Upper lobe of left lung (tissue), 4 donors: ENCODE data around the gene RNF207.

Experiments
- EP300 ChIP-seq, 4 donors: sonication (generic); formaldehyde crosslinking; IDR thresholded peaks; one replicate each; pipeline ENCODE4 v1.5.1; 2017; ENCODE audit warnings: antibody characterized with exemption in 4 of 4, control low read depth in 2 of 4
- POLR2A ChIP-seq, 4 donors: fragments of 450-650 bp; IDR thresholded peaks; one replicate each; pipeline ENCODE4 v1.5.1; 2016 to 2017; ENCODE audit warnings: antibody characterized with exemption in 4 of 4, mild to moderate bottlenecking in 2 of 4
- POLR2AphosphoS5 ChIP-seq, 2 donors: sonication (generic); formaldehyde crosslinking; IDR thresholded peaks; one replicate each; pipeline ENCODE4 v1.5.1; 2017; ENCODE audit warnings: antibody characterized with exemption in 2 of 2
- TF ChIP-seq, protein P1 (sequence below), 6 experiments: fragments of 450-650 bp in 4 of 6; fragments of 200-600 bp in 2 of 6; sonication (generic) in 2 of 6; IDR thresholded peaks; one replicate each; pipeline ENCODE4 v1.5.1; 2016 to 2019; ENCODE audit warnings: antibody characterized with exemption in 6 of 6

DNA sequence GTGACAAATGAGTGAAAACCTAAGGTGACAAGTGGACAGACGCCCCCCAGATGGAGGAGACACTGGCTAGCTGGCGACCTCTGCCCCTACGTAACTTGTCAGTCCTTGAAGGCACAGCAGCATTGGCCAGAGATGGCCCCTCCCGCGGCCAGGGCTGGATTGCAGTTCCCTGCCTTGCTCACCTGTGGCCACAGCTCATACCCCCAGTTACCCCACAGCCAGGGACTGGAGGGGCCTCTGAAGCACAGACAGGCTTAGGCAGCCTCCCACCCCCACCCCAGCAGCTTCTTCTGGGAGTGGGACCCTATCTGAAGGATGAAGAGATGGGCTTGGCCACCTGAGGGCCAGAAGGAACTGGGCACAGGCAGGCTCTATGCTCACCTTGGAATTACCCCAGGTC, 41.7 kb downstream of the RNF207 start:
- TF ChIP-seq POLR2A (IDR thresholded peaks at IDR 0.05) (no peak), POLR2AphosphoS5 (IDR thresholded peaks at IDR 0.05) (no peak), EP300 (IDR thresholded peaks at IDR 0.05) (no peak)
- TF ChIP-seq, protein P1, sequence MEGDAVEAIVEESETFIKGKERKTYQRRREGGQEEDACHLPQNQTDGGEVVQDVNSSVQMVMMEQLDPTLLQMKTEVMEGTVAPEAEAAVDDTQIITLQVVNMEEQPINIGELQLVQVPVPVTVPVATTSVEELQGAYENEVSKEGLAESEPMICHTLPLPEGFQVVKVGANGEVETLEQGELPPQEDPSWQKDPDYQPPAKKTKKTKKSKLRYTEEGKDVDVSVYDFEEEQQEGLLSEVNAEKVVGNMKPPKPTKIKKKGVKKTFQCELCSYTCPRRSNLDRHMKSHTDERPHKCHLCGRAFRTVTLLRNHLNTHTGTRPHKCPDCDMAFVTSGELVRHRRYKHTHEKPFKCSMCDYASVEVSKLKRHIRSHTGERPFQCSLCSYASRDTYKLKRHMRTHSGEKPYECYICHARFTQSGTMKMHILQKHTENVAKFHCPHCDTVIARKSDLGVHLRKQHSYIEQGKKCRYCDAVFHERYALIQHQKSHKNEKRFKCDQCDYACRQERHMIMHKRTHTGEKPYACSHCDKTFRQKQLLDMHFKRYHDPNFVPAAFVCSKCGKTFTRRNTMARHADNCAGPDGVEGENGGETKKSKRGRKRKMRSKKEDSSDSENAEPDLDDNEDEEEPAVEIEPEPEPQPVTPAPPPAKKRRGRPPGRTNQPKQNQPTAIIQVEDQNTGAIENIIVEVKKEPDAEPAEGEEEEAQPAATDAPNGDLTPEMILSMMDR (IDR thresholded peaks at IDR 0.05): no peak
